Activated CD8-positive, alpha-beta memory T cell treated with anti-CD3 and anti-CD28 coated beads, Interleukin-2, amount 10 ng/mL, durations not matched to agents 7 days and 5 days (primary cell): ENCODE data around the gene LYL1. TPM values are rescaled to one million over a fixed set of nuclear protein-coding genes. Genes with fewer than 3 reads are reported as not detected.
"Not testable (repeated sequence)": the region's sequence is repeated elsewhere in the genome, so short reads cannot be mapped to it uniquely, and the experiment has no call there.

Experiments used
- ATAC-seq: fragments of 150-1000 bp; cut with Tn5 transposase; one replicate; pipeline ENCODE4 v1.10.0; 2021; ENCODE audit warnings: moderate library complexity
- CTCF ChIA-PET: fragments of 350-600 bp; sonication (Branson Sonifier 250); formaldehyde crosslinking; loops from one replicate; lab custom pipeline; 2021; ENCODE audit warnings: antibody characterized with exemption; lab: Charles Lee
- DNase-seq: peaks from one replicate; pipeline ENCODE4 v3.0.0-alpha.2; 2020
- H3K27ac Mint-ChIP-seq: one replicate; pipeline ENCODE4 v1.8.0; 2021; ENCODE audit warnings: mild to moderate bottlenecking, mixed read lengths
- H3K27me3 Mint-ChIP-seq: one replicate; pipeline ENCODE4 v1.8.0; 2021; ENCODE audit warnings: mixed read lengths
- H3K36me3 Mint-ChIP-seq: one replicate; pipeline ENCODE4 v1.8.0; 2021; ENCODE audit warnings: mild to moderate bottlenecking, mixed read lengths
- H3K4me1 Mint-ChIP-seq: one replicate; pipeline ENCODE4 v1.8.0; 2021; ENCODE audit warnings: mixed read lengths
- H3K4me3 Mint-ChIP-seq: one replicate; pipeline ENCODE4 v1.8.0; 2021; ENCODE audit warnings: mild to moderate bottlenecking, moderate library complexity, mixed read lengths
- H3K9me3 Mint-ChIP-seq: one replicate; pipeline ENCODE4 v1.8.0; 2022; ENCODE audit warnings: low read depth, mixed read lengths
- total RNA-seq, 2 experiments: library from RNA; stranded (reverse); gene quantifications; one replicate each; pipeline ENCODE4 v1.2.3, GENCODE V29; 2021

Gene LYL1
- under 1 TPM; 0.49 to 0.64 TPM for total RNA-seq

GRCh38 chr19:13102666-13103580 is at the start of gene LYL1:
Gene LYL1, minus strand, starts transcription at chr19:13102858. Its CDS starts 1,687 bp downstream, at chr19:13101171.
- Mint-ChIP-seq H3K4me3 (no peak within 1 kb of the TSS), H3K27me3 (peaks cover 14% of the 10 kb centered on the region), H3K27ac (no peak within 1 kb of the TSS), H3K9me3 (peaks cover 4% of the 10 kb centered on the region), H3K4me1 (peaks cover 38% of the 10 kb centered on the region), H3K36me3 (peaks cover 9% of the 10 kb centered on the region)
- CTCF ChIA-PET = interaction anchor here (0.9 to 5.1 kb wide), 6 partner anchors 9 to 138 kb away, joined by 3 to 33 read pairs (median 14); partner anchors contain the start of genes NACC1 and TRMT1
- DNase-seq (no peak), ATAC-seq (no peak)

GRCh38 chr19:13151605-13152355 is 49.1 kb upstream of the LYL1 start:
- peak; percentile 98 for DNase-seq
- H3K4me1 Mint-ChIP-seq = peaks cover 28% of the 10 kb centered on the region
- CTCF ChIA-PET = interaction anchor here (0.6 to 2.0 kb wide), 14 partner anchors 12 to 357 kb away, joined by 3 to 26 read pairs (median 4); partner anchors contain the start of gene NACC1
- ATAC-seq = peak; percentile 50
- peaks cover 28% of the 10 kb centered on the region for H3K36me3 Mint-ChIP-seq
- H3K27me3 Mint-ChIP-seq = no peaks in the 10 kb centered on the region
- H3K9me3 Mint-ChIP-seq = no peaks in the 10 kb centered on the region
- peak overlapping the region; percentile 100 for H3K27ac Mint-ChIP-seq
- H3K4me3 Mint-ChIP-seq = peak overlapping the region; percentile 96

GRCh38 chr19:13150931-13151604 is 48.4 kb upstream of the LYL1 start:
- CTCF ChIA-PET = interaction anchor here (0.8 to 2.6 kb wide), 7 partner anchors 20 to 186 kb away, joined by 3 to 12 read pairs (median 7); partner anchors contain the start of gene NACC1
- ATAC-seq = peak; percentile 1

GRCh38 chr19:13150187-13150930 is 47.7 kb upstream of the LYL1 start, which contains the start of the genes IER2 and STX10:
Gene IER2, plus strand, starts transcription at chr19:13150411. Its CDS starts 2,776 bp downstream, at chr19:13153187.
Gene STX10, minus strand, starts transcription at chr19:13150375. Its CDS starts 202 bp downstream, at chr19:13150173.
- peak; percentile 97 for DNase-seq
- Mint-ChIP-seq H3K27me3 (no peaks in the 10 kb centered on the region), H3K27ac (peak within 1 kb of the TSS; percentile 91), H3K4me1 (peaks cover 19% of the 10 kb centered on the region), H3K9me3 (no peaks in the 10 kb centered on the region), H3K4me3 (peak within 1 kb of the TSS; percentile 96), H3K36me3 (peaks cover 28% of the 10 kb centered on the region)
- peak; percentile 51 for ATAC-seq
- CTCF ChIA-PET = interaction anchor here (0.5 to 2.6 kb wide), 14 partner anchors 8 to 1186 kb away, joined by 3 to 12 read pairs (median 6); partner anchors contain the start of genes NACC1 and ZNF763

More at GRCh38 chr19:13150931-13151604, 48.4 kb upstream of the LYL1 start:
- Mint-ChIP-seq H3K27ac (peak overlapping the region; percentile 91), H3K9me3 (no peaks in the 10 kb centered on the region), H3K4me1 (peaks cover 21% of the 10 kb centered on the region), H3K27me3 (no peaks in the 10 kb centered on the region), H3K36me3 (peaks cover 28% of the 10 kb centered on the region), H3K4me3 (peak overlapping the region; percentile 96)
- peak; percentile 61 for DNase-seq

GRCh38 chr19:13149628-13150186 is 47.0 kb upstream of the LYL1 start:
- CTCF ChIA-PET = interaction anchor here (0.5 to 2.6 kb wide), 15 partner anchors 9 to 1185 kb away, joined by 3 to 12 read pairs (median 5); partner anchors contain the start of genes NACC1 and ZNF763
- Mint-ChIP-seq H3K27me3 (no peaks in the 10 kb centered on the region), H3K4me3 (peak overlapping the region; percentile 96), H3K27ac (peak overlapping the region; percentile 91), H3K9me3 (no peaks in the 10 kb centered on the region), H3K36me3 (peaks cover 23% of the 10 kb centered on the region), H3K4me1 (peaks cover 16% of the 10 kb centered on the region)
- ATAC-seq (peak; percentile 2), DNase-seq (peak; percentile 67)

GRCh38 chr19:13149173-13149627 is 46.5 kb upstream of the LYL1 start:
- Mint-ChIP-seq H3K36me3 (peaks cover 17% of the 10 kb centered on the region), H3K4me3 (peak overlapping the region; percentile 96), H3K4me1 (peaks cover 16% of the 10 kb centered on the region), H3K27ac (peak overlapping the region; percentile 91)
- CTCF ChIA-PET = interaction anchor here (0.5 to 2.6 kb wide), 11 partner anchors 9 to 184 kb away, joined by 3 to 12 read pairs (median 6); partner anchors contain the start of gene NACC1
- ATAC-seq, DNase-seq, H3K9me3 Mint-ChIP-seq, H3K27me3 Mint-ChIP-seq: not testable (repeated sequence)

GRCh38 chr19:13146763-13147563 is 44.3 kb upstream of the LYL1 start:
- peaks cover 18% of the 10 kb centered on the region for H3K4me1 Mint-ChIP-seq
- peaks cover 7% of the 10 kb centered on the region for H3K36me3 Mint-ChIP-seq
- ATAC-seq = no peak
- no peaks in the 10 kb centered on the region for H3K9me3 Mint-ChIP-seq
- CTCF ChIA-PET = interaction anchor here (0.7 to 0.9 kb wide), 2 partner anchors 121 to 181 kb away, joined by 3 read pairs; no protein-coding TSS in a partner anchor
- no peak for DNase-seq
- no peak overlapping the region for H3K4me3 Mint-ChIP-seq
- no peak overlapping the region for H3K27ac Mint-ChIP-seq
- no peaks in the 10 kb centered on the region for H3K27me3 Mint-ChIP-seq

- H3K9me3 Mint-ChIP-seq = no peaks in the 10 kb centered on the region
- peak; percentile 38 for ATAC-seq
- H3K4me3 Mint-ChIP-seq = no peak overlapping the region
Measured at GRCh38 chr19:13139633-13140311, 37.1 kb upstream of the LYL1 start.

GRCh38 chr19:13138916-13139198 is 36.2 kb upstream of the LYL1 start:
- H3K36me3 Mint-ChIP-seq = peaks cover 20% of the 10 kb centered on the region
- H3K27ac Mint-ChIP-seq = no peak overlapping the region
- no peaks in the 10 kb centered on the region for H3K9me3 Mint-ChIP-seq
- ATAC-seq (no peak), DNase-seq (no peak)
- H3K4me3 Mint-ChIP-seq = no peak overlapping the region
- peaks cover 2% of the 10 kb centered on the region for H3K4me1 Mint-ChIP-seq
- H3K27me3 Mint-ChIP-seq = no peaks in the 10 kb centered on the region
- CTCF ChIA-PET = no interaction called here

More at GRCh38 chr19:13139633-13140311, 37.1 kb upstream of the LYL1 start:
- no peak for DNase-seq
- peaks cover 2% of the 10 kb centered on the region for H3K4me1 Mint-ChIP-seq
- CTCF ChIA-PET = no interaction called here
- H3K36me3 Mint-ChIP-seq = peaks cover 20% of the 10 kb centered on the region
- H3K27me3 Mint-ChIP-seq = no peaks in the 10 kb centered on the region
- H3K27ac Mint-ChIP-seq = no peak overlapping the region

- DNase-seq (no peak), ATAC-seq (no peak)
- CTCF ChIA-PET = no interaction called here
- H3K4me3 Mint-ChIP-seq = no peak overlapping the region
- peaks cover 20% of the 10 kb centered on the region for H3K36me3 Mint-ChIP-seq
- H3K27me3 Mint-ChIP-seq = no peaks in the 10 kb centered on the region
- no peaks in the 10 kb centered on the region for H3K9me3 Mint-ChIP-seq
- no peak overlapping the region for H3K27ac Mint-ChIP-seq
- H3K4me1 Mint-ChIP-seq = peaks cover 7% of the 10 kb centered on the region
Measured at GRCh38 chr19:13138171-13138915, 35.7 kb upstream of the LYL1 start.
